ENCODE results near the gene FNDC3B. TPM values are rescaled to one million over a fixed set of nuclear protein-coding genes. Genes with fewer than 3 reads are reported as not detected.

The FNDC3B gene
- total and polyA plus RNA-seq, 9 of the 15 experiments (the other 6 are each of a cell fraction or from before 2014, with no cell fraction given) = 7.0 to 35.8 (median 16.2) TPM

- ChIA-PET CTCF (ENCODE audit: low intra/inter-chr PET ratio) (no interaction called here), POLR2A (interaction anchor here (0.6 to 1.6 kb wide), 3 partner anchors 9 to 21 kb away, joined by 3 to 6 read pairs (median 3); no protein-coding TSS in a partner anchor)
- no peaks in the 10 kb centered on the region for H3K27me3 ChIP-seq (ENCODE audit: control insufficient read depth in 2 of 2, insufficient read depth in 2 of 2, low read length in 2 of 2)
- H3K79me2 ChIP-seq (ENCODE audit: control insufficient read depth, insufficient read depth, low read length) = peaks cover 82% of the 10 kb centered on the region
- H3K4me3 ChIP-seq = no peak overlapping the region
- peak; percentile 37 for FAIRE-seq
- H3K9me1 ChIP-seq (ENCODE audit: control insufficient read depth, insufficient read depth, low read length) = no peaks in the 10 kb centered on the region
- H3K9ac ChIP-seq (ENCODE audit: insufficient read depth in 1 of 2, low read depth in 2 of 2, low read length in 2 of 2) = no peak overlapping the region
- no peak overlapping the region for H3K27ac ChIP-seq (ENCODE audit: extremely low read depth, low read depth, low read length)
- peaks cover 41% of the 10 kb centered on the region for H3K36me3 ChIP-seq (ENCODE audit: control insufficient read depth, insufficient read depth, low read length)
- intact Hi-C loops (cut with micrococcal nuclease) = no loop called here
- no peak overlapping the region for H2AFZ ChIP-seq (ENCODE audit: low read depth, low read length)
- H3K4me1 ChIP-seq (replicated peaks in 1 of 2; ENCODE audit: control insufficient read depth in 2 of 2, insufficient read depth in 2 of 2, low read length in 2 of 2) = 0 out of 5 replicates have a peak, but pooled peaks cover 0 to 3% of the 10 kb centered on the region in 2 experiments
- H4K20me1 ChIP-seq (replicated peaks; ENCODE audit: control insufficient read depth, insufficient read depth, low read length) = no peaks in the 10 kb centered on the region
- in situ Hi-C loops (cut with MboI) = no loop called here
- BruUV-seq (replicated peaks) = no TSS peak
- DNase-seq (ENCODE audit: extremely low read depth in 1 of 4, low spot score in 3 of 4) = no peak
- no peaks in the 10 kb centered on the region for H3K9me3 ChIP-seq (replicated peaks; ENCODE audit: control insufficient read depth, insufficient read depth, low read depth, low read length)
- WGBS (ENCODE audit: insufficient coverage, low coverage, missing lambda C conversion rate) = 94% methylated on average over 3 of the region's 3 CpGs
- ATAC-seq = no peak
- H3K4me2 ChIP-seq (ENCODE audit: insufficient read depth, low read length) = no peak overlapping the region
- no peak for TF ChIP-seq CHAMP1 (IDR thresholded peaks at IDR 0.05)
- TF ChIP-seq CEBPB (tag; IDR thresholded peaks at IDR 0.05) = no peak
- no peak for TF ChIP-seq ESRRA (IDR thresholded peaks at IDR 0.05; ENCODE audit: borderline replicate concordance, low read depth)
- TF ChIP-seq LCOR (CRISPR knock-in tag; IDR thresholded peaks at IDR 0.05) = no peak
- TF ChIP-seq ZNF184 (CRISPR knock-in tag; IDR thresholded peaks at IDR 0.05) = no peak
- TF ChIP-seq POLR2B (IDR thresholded peaks at IDR 0.05; ENCODE audit: low read depth, partially characterized antibody) = no peak
- no peak for TF ChIP-seq ILK (tag; IDR thresholded peaks at IDR 0.05; ENCODE audit: borderline replicate concordance, low read depth)
- TF ChIP-seq CBX3 (IDR thresholded peaks at IDR 0.05; ENCODE audit: borderline replicate concordance in 1 of 2, low read length in 2 of 2) = no peak
- TF ChIP-seq ZNF511 (CRISPR knock-in tag; IDR thresholded peaks at IDR 0.05) = no peak
- TF ChIP-seq ZNF512 (tag; IDR thresholded peaks at IDR 0.05) = no peak
Observed at GRCh38 chr3:172051310-172051956, 12.1 kb downstream of the FNDC3B start.
